D721Med (cell line): ENCODE measurements around the gene NFIA.
"Not testable (repeated sequence)": the region's sequence is repeated elsewhere in the genome, so short reads cannot be mapped to it uniquely, and the experiment has no call there.

ENCODE experiments used
- DNase-seq: peaks from one replicate; pipeline ENCODE4 v3.0.0; 2011; ENCODE audit warnings: low spot score; ENCODE audit not compliant: insufficient read length
- FAIRE-seq: peaks from 2 replicates; lab custom pipeline; 2011; peaks lifted over from hg19 to GRCh38; lab: Jason Lieb, UNC
- TF ChIP-seq, protein P1 (sequence below): IDR thresholded peaks from 2 replicates; pipeline ENCODE4 v1.5.1; 2012; ENCODE audit warnings: mild to moderate bottlenecking, control low read depth; ENCODE audit not compliant: insufficient read depth; ENCODE audit errors: missing control alignments

NFIA gene

DNA sequence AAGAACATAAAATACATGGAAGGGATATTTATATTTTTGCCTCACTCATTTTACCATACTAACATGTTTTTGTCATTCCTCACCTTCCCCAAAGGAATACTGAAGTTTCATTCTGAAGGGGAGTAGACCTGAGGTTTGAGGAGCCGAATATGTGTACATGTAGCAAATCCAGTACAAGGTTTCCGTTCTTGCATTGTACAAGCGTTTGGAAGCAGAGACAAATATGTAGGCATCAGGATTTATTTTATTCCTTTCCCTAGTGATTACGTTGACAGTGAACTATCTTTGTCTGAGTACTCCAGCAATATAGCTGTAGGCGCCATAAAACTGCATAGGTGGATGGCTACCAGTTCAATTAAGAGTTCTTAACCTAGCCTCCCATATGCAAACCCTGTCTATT is 191.5 kb downstream of the NFIA start:
- TF ChIP-seq, protein P1, sequence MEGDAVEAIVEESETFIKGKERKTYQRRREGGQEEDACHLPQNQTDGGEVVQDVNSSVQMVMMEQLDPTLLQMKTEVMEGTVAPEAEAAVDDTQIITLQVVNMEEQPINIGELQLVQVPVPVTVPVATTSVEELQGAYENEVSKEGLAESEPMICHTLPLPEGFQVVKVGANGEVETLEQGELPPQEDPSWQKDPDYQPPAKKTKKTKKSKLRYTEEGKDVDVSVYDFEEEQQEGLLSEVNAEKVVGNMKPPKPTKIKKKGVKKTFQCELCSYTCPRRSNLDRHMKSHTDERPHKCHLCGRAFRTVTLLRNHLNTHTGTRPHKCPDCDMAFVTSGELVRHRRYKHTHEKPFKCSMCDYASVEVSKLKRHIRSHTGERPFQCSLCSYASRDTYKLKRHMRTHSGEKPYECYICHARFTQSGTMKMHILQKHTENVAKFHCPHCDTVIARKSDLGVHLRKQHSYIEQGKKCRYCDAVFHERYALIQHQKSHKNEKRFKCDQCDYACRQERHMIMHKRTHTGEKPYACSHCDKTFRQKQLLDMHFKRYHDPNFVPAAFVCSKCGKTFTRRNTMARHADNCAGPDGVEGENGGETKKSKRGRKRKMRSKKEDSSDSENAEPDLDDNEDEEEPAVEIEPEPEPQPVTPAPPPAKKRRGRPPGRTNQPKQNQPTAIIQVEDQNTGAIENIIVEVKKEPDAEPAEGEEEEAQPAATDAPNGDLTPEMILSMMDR, result no peak
- DNase-seq (no peak), FAIRE-seq (no peak)

DNA sequence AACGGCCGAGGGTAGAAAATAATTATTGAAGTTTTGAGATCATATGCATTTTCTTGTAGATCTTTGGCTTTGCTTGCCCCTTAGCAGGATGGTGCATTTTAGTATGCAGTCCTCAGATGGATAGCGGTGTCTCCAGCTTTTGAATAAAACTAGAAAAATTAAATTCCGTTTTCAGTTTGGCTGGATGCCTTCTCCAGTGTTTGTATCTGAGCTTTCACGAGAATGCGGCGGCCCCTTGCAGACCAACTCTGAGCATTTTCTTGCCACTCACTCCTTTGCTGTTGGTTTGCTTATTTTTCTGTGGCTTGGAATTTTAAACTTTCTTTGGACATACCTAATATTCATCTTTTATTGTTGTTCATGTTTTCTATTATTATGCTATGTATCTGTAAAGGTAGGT is 192.6 kb downstream of the NFIA start:
- TF ChIP-seq, protein P1, result no peak
- FAIRE-seq (no peak), DNase-seq (no peak)

DNA sequence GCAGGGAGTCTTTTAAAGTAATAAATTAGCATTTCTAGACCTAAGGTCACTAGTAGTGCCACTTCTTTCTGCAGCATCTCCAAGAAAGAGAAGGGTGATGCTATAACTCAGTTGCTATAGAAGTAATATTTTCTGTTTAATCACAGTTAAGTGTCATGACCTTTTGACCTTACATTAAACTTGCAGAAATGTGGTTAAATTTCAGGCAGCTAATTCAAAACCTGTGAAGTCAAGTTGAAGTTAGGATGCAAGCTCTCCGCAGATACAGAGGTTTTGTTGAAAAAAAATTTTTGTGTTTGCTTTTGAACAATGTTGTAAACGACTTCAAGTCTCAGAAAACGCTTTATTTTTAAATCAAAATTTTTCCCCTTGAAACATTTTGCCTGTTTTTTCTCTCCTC is 193.9 kb downstream of the NFIA start:
- TF ChIP-seq, protein P1, result no peak
- DNase-seq (no peak), FAIRE-seq (peak; percentile 6)

DNA sequence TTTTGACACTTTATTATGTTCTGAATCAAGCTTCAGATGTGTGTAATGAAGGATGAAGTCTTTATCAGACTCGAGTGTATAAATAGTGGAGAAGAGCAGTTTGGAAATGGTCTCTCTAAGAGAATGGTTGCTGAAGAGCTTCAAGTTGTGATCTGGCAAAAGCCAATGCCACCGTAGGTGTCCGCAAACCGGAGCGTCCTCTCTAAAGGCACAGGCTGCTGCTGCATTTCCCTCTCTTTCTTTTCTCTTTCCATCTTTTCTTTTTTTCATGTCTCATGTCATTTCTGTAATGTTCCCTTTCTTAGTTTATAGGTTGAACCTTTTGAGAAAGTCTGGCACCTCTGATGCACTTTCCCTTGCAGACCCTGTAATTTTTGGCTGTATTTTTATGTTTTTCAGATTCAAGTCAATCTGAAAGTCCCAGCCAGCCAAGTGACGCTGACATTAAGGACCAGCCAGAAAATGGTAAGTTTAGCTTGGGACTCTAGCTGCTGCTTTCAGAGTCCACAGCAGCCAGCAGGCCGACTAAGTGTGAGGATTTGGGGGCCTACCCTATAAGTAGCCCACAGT is 194.8 kb downstream of the NFIA start:
- DNase-seq, result no peak
- no peak for FAIRE-seq

DNA sequence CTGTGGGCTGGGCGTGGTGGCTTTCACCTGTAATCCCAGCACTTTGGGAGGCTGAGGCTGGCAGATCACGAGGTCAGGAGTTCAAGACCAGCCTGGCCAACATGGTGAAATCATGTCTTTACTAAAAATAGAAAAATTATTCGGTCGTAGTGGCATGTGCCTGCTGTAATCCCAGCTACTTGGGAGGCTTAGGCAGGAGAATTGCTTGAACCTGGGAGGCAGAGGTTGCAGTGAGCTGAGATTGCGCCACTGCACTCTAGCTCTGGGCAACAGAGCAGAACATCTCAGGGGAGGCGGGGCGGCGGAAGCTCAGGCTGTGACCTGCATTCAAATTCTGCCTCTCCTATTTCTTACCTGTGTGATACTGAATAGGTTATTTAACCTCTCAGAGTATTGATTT is 196.1 kb downstream of the NFIA start:
- FAIRE-seq, DNase-seq: not testable (repeated sequence)

More for the DNA sequence above, 194.8 kb downstream of the NFIA start:
- TF ChIP-seq, protein P1, result no peak

DNA sequence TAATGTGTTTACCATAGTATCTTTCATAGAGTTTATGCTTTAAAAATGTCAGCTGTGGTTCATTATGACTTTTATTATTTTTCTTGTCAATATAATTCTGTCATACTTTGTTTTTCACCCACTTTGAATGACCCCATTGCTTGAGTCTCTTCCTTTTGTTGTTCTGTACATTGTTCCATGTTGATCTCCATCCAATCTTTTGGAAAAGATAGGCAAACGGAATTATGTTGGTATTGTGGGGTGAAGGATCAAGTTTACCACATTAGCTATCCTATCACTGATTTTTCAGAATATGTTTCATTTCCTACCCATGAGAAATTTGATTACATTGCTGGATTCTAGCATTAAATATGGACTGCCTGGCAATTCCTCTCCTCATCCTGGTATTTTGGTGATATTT is 196.6 kb downstream of the NFIA start:
- no peak for FAIRE-seq

DNA sequence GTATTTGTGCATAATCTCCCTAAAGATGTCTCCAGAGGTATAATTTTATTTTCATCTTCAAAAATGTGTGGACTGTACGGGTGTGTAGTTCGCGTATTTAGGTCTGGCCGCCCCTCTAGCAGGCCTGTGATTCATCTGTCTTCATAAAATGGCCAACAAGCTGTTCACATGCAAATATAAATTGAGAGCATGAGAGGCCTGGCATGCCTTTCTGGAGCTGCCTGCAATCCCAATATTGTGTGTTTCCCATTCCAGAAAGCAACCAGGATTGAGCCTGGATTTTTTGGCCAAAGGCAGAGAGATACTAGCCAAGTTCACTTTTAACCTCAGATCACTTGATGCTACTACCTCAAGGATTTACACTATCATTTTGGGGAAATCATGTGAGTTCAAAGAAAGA is 197.2 kb downstream of the NFIA start:
- TF ChIP-seq, protein P1, result no peak
- FAIRE-seq (no peak), DNase-seq (no peak)

More for the DNA sequence above, 196.6 kb downstream of the NFIA start:
- DNase-seq, result no peak
- TF ChIP-seq, protein P1, result no peak

DNA sequence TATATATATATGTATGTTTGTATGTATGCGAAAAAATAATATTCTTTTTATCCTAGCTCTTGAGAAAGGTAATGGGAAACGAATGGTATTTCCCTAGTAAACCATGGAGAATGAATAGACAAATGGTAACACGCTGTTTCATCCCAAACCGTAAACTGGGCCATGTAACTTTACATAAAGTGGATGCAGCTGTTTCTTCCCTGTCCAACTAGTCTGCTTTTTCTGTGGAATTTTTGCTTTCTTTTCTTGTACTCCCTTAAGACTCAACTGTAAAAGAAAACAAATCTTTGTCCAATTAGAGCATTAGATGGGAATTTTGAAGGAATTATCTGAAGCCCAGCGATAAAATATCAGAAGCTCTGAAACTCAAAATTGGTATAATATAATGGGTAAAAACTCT is 198.1 kb downstream of the NFIA start:
- FAIRE-seq (no peak), DNase-seq (no peak)
- TF ChIP-seq, protein P1, result no peak
